Tibial artery (tissue), 4 donors: ENCODE measurements around the gene POGK.

ENCODE experiments used
- DNase-seq, 2 donors: peaks; one replicate each; pipeline ENCODE4 v3.0.0-alpha.2; 2019
- H3K27ac ChIP-seq, 2 donors: fragments of 200-600 bp; sonication (generic) in 1 of 2; 1 replicate in 1 of 2; 2 replicates in 1 of 2; pipeline ENCODE4 v1.5.1; 2018 to 2019; ENCODE audit warnings: mild to moderate bottlenecking in 1 of 2
- H3K27me3 ChIP-seq, 2 donors: fragments of 200-600 bp; sonication (generic) in 1 of 2; one replicate each; pipeline versions ENCODE4 v1.5.1 to v1.6.0; 2016 to 2019
- H3K36me3 ChIP-seq, 3 donors: fragments of 200-600 bp; sonication (generic) in 2 of 3; one replicate each; pipeline ENCODE4 v1.5.1; 2016 to 2019; ENCODE audit warnings: mild to moderate bottlenecking in 2 of 3
- H3K4me1 ChIP-seq, 4 donors: fragments of 200-600 bp; sonication (generic) in 2 of 4; 1 replicate in 3 of 4; 2 replicates in 1 of 4; pipeline ENCODE4 v1.5.1; 2016 to 2019
- H3K4me3 ChIP-seq, 2 donors: fragments of 200-600 bp; sonication (generic) in 1 of 2; 1 replicate in 1 of 2; 2 replicates in 1 of 2; pipeline ENCODE4 v1.5.1; 2018 to 2019; ENCODE audit warnings: mild to moderate bottlenecking in 2 of 2
- H3K9me3 ChIP-seq, 3 donors: fragments of 200-600 bp; sonication (generic) in 1 of 3; one replicate each; pipeline ENCODE4 v1.5.1; 2016 to 2019
- intact Hi-C: fragments of 100-400 bp; cut with DNase I; formaldehyde crosslinking; loops from one replicate; pipeline ENCODE4 v1.15.0; 2023; ENCODE audit warnings: low total_unique reads
- TF ChIP-seq, protein P1 (sequence below), 2 experiments: fragments of 200-600 bp in 1 of 2; fragments of 450-650 bp in 1 of 2; IDR thresholded peaks; one replicate each; pipeline ENCODE4 v1.5.1; 2017 to 2019; ENCODE audit warnings: antibody characterized with exemption in 2 of 2, mild to moderate bottlenecking in 1 of 2, moderate library complexity in 1 of 2

Gene POGK

GRCh38 chr1:166839600-166840308, 479 bp downstream of the POGK start:
- TF ChIP-seq, protein P1, sequence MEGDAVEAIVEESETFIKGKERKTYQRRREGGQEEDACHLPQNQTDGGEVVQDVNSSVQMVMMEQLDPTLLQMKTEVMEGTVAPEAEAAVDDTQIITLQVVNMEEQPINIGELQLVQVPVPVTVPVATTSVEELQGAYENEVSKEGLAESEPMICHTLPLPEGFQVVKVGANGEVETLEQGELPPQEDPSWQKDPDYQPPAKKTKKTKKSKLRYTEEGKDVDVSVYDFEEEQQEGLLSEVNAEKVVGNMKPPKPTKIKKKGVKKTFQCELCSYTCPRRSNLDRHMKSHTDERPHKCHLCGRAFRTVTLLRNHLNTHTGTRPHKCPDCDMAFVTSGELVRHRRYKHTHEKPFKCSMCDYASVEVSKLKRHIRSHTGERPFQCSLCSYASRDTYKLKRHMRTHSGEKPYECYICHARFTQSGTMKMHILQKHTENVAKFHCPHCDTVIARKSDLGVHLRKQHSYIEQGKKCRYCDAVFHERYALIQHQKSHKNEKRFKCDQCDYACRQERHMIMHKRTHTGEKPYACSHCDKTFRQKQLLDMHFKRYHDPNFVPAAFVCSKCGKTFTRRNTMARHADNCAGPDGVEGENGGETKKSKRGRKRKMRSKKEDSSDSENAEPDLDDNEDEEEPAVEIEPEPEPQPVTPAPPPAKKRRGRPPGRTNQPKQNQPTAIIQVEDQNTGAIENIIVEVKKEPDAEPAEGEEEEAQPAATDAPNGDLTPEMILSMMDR (IDR thresholded peaks at IDR 0.05) = no peak
- Histone ChIP-seq H3K4me3 (peak overlapping the region; percentile 63 to 84), H3K4me1 (peaks cover 0 to 56% (median 51%) of the 10 kb centered on the region in 4 donors), H3K9me3 (no peaks in the 10 kb centered on the region), H3K27me3 (no peaks in the 10 kb centered on the region), H3K27ac (peak overlapping the region; percentile 87), H3K36me3 (peaks cover 23 to 40% (median 31%) of the 10 kb centered on the region in 3 donors)
- DNase-seq = peak; percentile 45 to 74
- intact Hi-C loops = loop anchor here (5.0 kb wide), 1 partner anchor 38 kb away; the partner anchor contains the start of gene TADA1

GRCh38 chr1:166840309-166841274, 1.3 kb downstream of the POGK start:
- Histone ChIP-seq H3K4me1 (peaks cover 0 to 63% (median 55%) of the 10 kb centered on the region in 4 donors), H3K27me3 (no peaks in the 10 kb centered on the region), H3K9me3 (no peaks in the 10 kb centered on the region), H3K4me3 (peak overlapping the region; percentile 63 to 84), H3K36me3 (peaks cover 23 to 48% (median 35%) of the 10 kb centered on the region in 3 donors), H3K27ac (peak overlapping the region; percentile 87)
- TF ChIP-seq, protein P1 (IDR thresholded peaks at IDR 0.05) = no peak
- intact Hi-C loops = loop anchor here (5.0 kb wide), 1 partner anchor 37 kb away; the partner anchor contains the start of gene TADA1
- no peak for DNase-seq

DNA sequence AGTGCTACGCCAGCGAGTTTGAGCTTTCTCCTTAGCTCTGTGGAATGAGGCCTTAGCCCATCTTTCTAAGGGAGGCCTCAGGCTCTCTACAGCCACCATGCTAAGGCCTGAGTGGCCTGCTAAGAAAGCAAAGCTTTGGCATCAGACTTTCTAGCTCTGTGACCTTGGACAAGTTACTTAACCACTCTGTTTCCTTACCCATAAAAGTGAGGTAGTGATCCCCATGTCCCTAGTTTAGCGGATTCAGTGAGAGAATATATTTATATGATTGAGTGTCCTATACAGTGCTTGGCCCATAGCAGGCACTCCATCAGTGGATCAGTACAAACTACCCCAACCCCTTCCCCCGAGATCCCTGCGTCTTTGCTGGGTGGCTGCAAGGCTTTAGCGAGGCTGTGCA, 4.0 kb downstream of the POGK start:
- Histone ChIP-seq H3K36me3 (peaks cover 42 to 75% (median 62%) of the 10 kb centered on the region in 3 donors), H3K4me3 (no peak overlapping the region), H3K9me3 (no peaks in the 10 kb centered on the region), H3K27ac (peak overlapping the region; percentile 50 to 60), H3K27me3 (no peaks in the 10 kb centered on the region), H3K4me1 (peaks cover 0 to 79% (median 50%) of the 10 kb centered on the region in 4 donors)
- TF ChIP-seq, protein P1 (IDR thresholded peaks at IDR 0.05) = no peak
- intact Hi-C loops = loop anchor here (5.0 kb wide), 1 partner anchor 34 kb away; the partner anchor contains the start of gene TADA1
- DNase-seq = no peak

DNA sequence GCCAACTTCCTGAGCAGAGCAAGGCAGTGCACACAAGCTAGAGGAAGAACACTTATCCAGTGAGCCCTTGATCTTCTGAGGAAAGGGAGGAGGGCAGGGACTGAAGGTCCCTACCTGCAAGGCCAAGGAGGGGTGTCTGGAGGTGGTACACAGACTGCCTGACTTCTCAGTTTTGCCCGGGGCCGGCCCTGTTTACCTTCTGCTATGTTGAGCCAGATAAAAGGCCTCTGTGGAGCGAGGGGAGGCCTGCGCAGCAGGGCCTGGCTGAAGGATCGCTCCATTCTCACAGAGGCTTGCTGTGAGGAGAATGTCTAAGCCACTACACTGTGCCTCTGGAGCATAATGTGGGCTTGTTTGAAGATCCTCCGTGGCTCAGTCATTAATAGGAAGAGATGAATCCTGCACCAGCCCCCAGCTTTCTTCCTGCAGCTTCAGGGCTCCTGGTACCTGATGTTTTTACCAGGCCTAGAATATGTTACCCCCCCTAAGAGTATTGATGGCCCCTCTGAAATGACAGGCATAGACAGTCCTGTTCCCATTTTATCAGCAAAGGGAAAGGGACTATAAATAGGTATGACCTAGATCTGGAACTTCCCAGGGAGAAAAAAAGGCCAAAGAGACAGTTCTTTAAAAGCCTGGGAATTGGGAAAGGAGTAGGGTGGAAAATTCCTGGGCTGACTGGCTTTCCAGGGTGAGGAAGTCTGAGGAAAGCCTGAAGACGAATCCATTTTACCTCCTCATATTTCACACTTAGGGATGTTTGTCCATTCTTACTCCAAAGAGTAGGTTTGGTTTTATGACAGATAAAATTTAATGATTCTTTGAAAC, 4.7 kb downstream of the POGK start:
- peaks cover 0 to 75% (median 45%) of the 10 kb centered on the region in 4 donors for H3K4me1 ChIP-seq
- H3K9me3 ChIP-seq = no peaks in the 10 kb centered on the region
- H3K4me3 ChIP-seq = no peak overlapping the region
- intact Hi-C loops = loop anchor here (5.0 kb wide), 1 partner anchor 33 kb away; the partner anchor contains the start of gene TADA1
- H3K27me3 ChIP-seq = no peaks in the 10 kb centered on the region
- peaks cover 45 to 81% (median 69%) of the 10 kb centered on the region in 3 donors for H3K36me3 ChIP-seq
- peak overlapping the region; percentile 50 to 60 for H3K27ac ChIP-seq
- TF ChIP-seq, protein P1 (IDR thresholded peaks at IDR 0.05) = no peak
- no peak for DNase-seq
